Uterus (tissue), 4 donors: Measurements from ENCODE around the gene VPS26B. TPM values are rescaled to one million over a fixed set of nuclear protein-coding genes. Genes with fewer than 3 reads are reported as not detected.

Source experiments
- DNase-seq, 2 donors: peaks; one replicate each; pipeline ENCODE4 v3.0.0-alpha.2; 2019 to 2020
- H3K27ac ChIP-seq, 2 donors: fragments of 200-600 bp; sonication (generic); 1 replicate in 1 of 2; 2 replicates in 1 of 2; pipeline ENCODE4 v1.5.1; 2016 to 2018
- H3K27me3 ChIP-seq, 2 donors: fragments of 200-600 bp; sonication (generic); one replicate each; pipeline ENCODE4 v1.5.1; 2018 to 2019; ENCODE audit warnings: control low read depth in 1 of 2
- H3K36me3 ChIP-seq, 2 donors: fragments of 200-600 bp; sonication (generic); one replicate each; pipeline ENCODE4 v1.5.1; 2019; ENCODE audit warnings: control low read depth in 1 of 2
- H3K4me1 ChIP-seq, 2 donors: fragments of 200-600 bp; sonication (generic); one replicate each; pipeline ENCODE4 v1.5.1; 2018 to 2019; ENCODE audit warnings: control low read depth in 1 of 2
- H3K4me3 ChIP-seq, 2 donors: fragments of 200-600 bp; sonication (generic); 1 replicate in 1 of 2; 2 replicates in 1 of 2; pipeline ENCODE4 v1.5.1; 2018 to 2019; ENCODE audit warnings: mild to moderate bottlenecking in 1 of 2
- H3K9me3 ChIP-seq, 2 donors: fragments of 200-600 bp; sonication (generic); one replicate each; pipeline ENCODE4 v1.5.1; 2019; ENCODE audit warnings: control low read depth in 1 of 2
- POLR2A ChIP-seq, 2 donors: fragments of 450-650 bp; IDR thresholded peaks; one replicate each; pipeline ENCODE4 v1.6.1; 2016; ENCODE audit warnings: antibody characterized with exemption in 2 of 2, mild to moderate bottlenecking in 1 of 2, moderate library complexity in 1 of 2
- intact Hi-C: fragments of 100-400 bp; cut with DNase I; formaldehyde crosslinking; loops from one replicate; pipeline ENCODE4 v1.15.1; 2023; ENCODE audit warnings: low total_unique reads
- total RNA-seq, 4 donors: library from RNA; depleted of rRNA in 3 of 4; stranded (reverse); fragments of >200 nt in 3 of 4; gene quantifications; one replicate each; pipeline versions ENCODE4 v1.1.0 to v1.2.4, GENCODE V29; 2014 to 2023
- TF ChIP-seq, protein P1 (sequence below), 4 experiments: fragments of 200-600 bp in 2 of 4; fragments of 450-650 bp in 2 of 4; sonication (generic) in 2 of 4; IDR thresholded peaks; one replicate each; pipeline ENCODE4 v1.5.1; 2016 to 2019; ENCODE audit warnings: antibody characterized with exemption in 4 of 4, mild to moderate bottlenecking in 2 of 4, moderate library complexity in 1 of 4
- donor health status: DM: yes; HTN: yes; CAD: no.

Gene VPS26B
- total RNA-seq, 4 donors from 2014 or later, result 10.6 to 46.5 (median 39.8) TPM

DNA sequence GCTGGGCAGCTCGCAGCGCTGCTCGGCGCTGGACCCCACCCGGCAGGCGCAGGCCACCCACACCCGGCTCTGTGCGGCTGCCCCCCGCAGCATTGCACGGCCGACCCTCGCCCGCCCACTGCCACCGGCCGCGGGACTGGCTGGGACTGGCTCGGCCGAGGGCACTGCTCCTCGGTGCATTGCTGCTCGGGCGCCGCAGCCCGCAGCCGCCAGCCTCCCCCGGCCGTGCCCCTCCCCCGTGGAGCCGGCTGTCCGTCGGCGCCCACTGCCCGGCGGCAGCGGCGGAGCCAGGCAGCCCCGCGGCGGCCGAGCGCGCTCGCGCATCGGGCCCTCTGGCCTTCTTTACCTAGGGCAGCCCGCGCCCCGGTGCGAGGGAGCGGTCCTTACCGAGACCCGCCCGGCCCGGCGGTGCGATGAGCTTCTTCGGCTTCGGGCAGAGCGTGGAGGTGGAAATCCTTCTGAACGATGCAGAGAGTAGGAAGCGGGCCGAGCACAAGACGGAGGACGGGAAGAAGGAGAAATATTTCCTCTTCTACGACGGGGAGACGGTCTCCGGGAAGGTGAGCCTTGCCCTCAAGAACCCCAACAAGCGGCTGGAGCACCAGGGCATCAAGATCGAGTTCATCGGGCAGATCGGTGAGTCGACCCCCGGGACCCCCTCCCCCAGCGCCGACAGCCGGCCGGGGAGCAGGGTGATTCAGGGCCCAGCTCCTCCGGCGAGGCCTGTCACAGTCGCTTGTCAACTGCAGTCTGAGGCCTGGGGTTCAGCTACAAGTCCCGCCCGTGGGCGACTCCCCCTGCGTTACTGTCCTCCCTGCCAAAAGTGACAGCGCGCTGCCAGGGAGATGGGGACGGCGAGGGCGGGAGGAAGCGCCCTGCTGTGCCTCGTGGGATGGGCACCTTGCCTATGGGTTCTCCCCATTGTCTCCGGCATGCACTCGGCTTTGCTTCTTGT lies 516 bp downstream of the VPS26B start:
- Histone ChIP-seq H3K36me3 (no peaks in the 10 kb centered on the region), H3K4me1 (peaks cover 0 to 9% of the 10 kb centered on the region in 2 donors), H3K27me3 (no peaks in the 10 kb centered on the region), H3K27ac (peak overlapping the region; percentile 96), H3K9me3 (no peaks in the 10 kb centered on the region), H3K4me3 (peak overlapping the region; percentile 81 to 98)
- intact Hi-C loops, result no loop called here
- peak; percentile 29 to 39 for DNase-seq
- TF ChIP-seq, protein P1, sequence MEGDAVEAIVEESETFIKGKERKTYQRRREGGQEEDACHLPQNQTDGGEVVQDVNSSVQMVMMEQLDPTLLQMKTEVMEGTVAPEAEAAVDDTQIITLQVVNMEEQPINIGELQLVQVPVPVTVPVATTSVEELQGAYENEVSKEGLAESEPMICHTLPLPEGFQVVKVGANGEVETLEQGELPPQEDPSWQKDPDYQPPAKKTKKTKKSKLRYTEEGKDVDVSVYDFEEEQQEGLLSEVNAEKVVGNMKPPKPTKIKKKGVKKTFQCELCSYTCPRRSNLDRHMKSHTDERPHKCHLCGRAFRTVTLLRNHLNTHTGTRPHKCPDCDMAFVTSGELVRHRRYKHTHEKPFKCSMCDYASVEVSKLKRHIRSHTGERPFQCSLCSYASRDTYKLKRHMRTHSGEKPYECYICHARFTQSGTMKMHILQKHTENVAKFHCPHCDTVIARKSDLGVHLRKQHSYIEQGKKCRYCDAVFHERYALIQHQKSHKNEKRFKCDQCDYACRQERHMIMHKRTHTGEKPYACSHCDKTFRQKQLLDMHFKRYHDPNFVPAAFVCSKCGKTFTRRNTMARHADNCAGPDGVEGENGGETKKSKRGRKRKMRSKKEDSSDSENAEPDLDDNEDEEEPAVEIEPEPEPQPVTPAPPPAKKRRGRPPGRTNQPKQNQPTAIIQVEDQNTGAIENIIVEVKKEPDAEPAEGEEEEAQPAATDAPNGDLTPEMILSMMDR (IDR thresholded peaks at IDR 0.05), result peak in 1 of 4 experiments; percentile 3
- no peak for TF ChIP-seq POLR2A (IDR thresholded peaks at IDR 0.05)

DNA sequence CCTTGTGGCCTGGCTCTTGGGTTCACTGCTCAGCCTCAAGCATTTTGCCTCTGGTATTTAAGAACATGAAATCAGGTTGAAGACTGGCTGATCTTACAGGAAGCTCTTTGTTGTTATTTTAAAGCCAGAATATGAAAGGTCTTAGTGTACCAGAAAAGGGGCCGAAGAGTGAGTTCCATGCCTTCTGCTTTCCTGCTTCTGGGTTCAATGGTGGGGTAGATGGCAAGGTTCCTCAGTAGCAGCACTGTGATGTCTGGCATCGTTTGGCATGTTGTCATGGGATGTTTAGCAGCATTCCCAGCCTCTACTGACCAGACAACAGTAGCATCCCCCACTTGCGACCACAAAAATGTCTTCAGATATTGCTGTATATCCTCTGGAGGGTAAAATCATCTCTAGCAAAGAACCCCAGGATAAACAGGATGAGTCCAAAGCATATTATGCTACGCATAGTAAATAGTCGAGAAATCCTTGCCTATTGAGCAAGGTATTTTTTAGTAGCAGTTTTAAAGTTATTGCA lies 2.4 kb downstream of the VPS26B start:
- H3K36me3 ChIP-seq, result no peaks in the 10 kb centered on the region
- TF ChIP-seq, protein P1 (IDR thresholded peaks at IDR 0.05), result no peak
- no peak for TF ChIP-seq POLR2A (IDR thresholded peaks at IDR 0.05)
- no peaks in the 10 kb centered on the region for H3K27me3 ChIP-seq
- H3K4me1 ChIP-seq, result peaks cover 0 to 9% of the 10 kb centered on the region in 2 donors
- H3K27ac ChIP-seq, result no peak overlapping the region
- H3K4me3 ChIP-seq, result no peak overlapping the region
- DNase-seq, result no peak
- intact Hi-C loops, result no loop called here
- no peaks in the 10 kb centered on the region for H3K9me3 ChIP-seq

DNA sequence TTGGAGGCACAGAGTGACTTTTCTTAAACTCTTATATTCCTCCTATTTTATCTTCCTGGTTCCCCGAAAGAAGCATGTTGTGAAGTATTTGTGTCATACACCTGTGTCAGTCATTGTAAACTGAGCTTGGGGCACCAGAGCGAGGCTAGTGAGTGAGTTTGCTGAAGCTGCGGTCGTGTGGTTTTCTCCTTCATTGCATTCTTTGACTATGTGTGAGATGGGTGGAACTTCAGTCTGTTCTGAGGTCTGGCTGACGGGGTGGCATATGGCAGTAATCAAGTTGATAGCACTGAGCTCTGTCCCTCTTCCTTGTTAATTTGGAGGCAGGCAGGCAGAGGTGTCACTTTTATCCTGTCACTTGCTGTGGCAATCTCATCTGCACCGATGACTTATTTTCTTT lies 4.2 kb downstream of the VPS26B start:
- H3K27ac ChIP-seq, result no peak overlapping the region
- DNase-seq, result no peak
- H3K36me3 ChIP-seq, result no peaks in the 10 kb centered on the region
- intact Hi-C loops, result no loop called here
- no peak overlapping the region for H3K4me3 ChIP-seq
- no peaks in the 10 kb centered on the region for H3K9me3 ChIP-seq
- H3K4me1 ChIP-seq, result peaks cover 0 to 9% of the 10 kb centered on the region in 2 donors
- no peak for TF ChIP-seq POLR2A (IDR thresholded peaks at IDR 0.05)
- TF ChIP-seq, protein P1 (IDR thresholded peaks at IDR 0.05), result no peak
- no peaks in the 10 kb centered on the region for H3K27me3 ChIP-seq

DNA sequence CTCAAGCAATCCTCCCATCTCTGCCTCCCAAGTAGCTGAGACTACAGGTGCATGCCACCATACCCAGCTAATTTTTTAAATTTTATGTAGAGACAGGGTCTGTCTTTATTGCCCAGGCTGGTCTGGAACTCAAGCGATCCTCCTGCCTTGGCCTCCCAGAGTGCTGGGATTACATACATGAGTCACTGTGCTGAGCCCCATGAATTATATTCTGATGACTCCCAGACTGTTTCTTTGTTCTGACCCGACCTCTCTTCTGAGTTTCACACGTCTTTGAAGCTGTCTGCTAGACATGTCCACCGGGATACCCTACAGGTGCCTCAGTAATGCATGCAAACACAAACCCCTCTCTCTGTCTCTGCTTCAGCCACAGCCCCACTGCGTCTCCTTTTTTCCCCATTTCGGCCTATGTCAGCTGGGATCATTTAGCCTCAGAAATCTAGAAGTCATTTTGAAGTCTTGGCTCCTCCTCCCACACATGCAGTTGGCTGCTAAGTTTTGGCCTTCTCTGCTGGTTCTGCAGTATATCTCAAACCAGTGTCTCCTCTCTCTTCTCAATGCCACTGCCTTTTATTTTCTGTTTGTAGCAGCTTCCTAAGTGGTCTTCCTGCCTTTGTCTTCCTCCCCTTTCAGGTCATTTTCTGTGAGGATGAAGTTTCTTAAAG lies 4.8 kb downstream of the VPS26B start:
- Histone ChIP-seq H3K27ac (no peak overlapping the region), H3K4me3 (no peak overlapping the region), H3K9me3 (no peaks in the 10 kb centered on the region), H3K27me3 (no peaks in the 10 kb centered on the region), H3K36me3 (no peaks in the 10 kb centered on the region), H3K4me1 (peaks cover 0 to 9% of the 10 kb centered on the region in 2 donors)
- DNase-seq, result no peak
- intact Hi-C loops, result no loop called here
- TF ChIP-seq, protein P1 (IDR thresholded peaks at IDR 0.05), result no peak
- no peak for TF ChIP-seq POLR2A (IDR thresholded peaks at IDR 0.05)
